Raji (cell line): ENCODE results near the gene NUDT5.

Experiments
- POLR2A ChIP-seq: IDR thresholded peaks from 2 replicates; pipeline ENCODE4 v1.6.1; 2011; ENCODE audit warnings: low read depth, low read length, control low read depth; ENCODE audit not compliant: insufficient read depth

NUDT5 gene

DNA sequence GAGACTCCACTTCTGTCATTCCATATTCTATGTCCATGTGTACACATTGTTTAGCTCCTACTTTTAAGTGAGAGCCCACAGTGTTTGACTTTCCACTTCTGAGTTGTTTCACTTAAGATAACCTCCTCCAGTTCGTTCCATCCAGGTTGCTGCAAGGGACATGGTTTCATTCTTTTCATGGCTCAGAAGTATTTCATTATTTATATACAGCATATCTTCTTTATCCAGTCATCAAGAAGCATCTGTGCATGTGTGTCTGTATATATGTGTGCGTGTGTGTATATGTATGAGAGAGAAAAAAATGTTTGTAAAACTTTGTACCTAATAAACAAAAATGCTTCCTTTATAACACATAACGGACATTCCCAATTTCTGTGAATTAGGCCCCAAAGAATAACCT lies 60.1 kb downstream of the NUDT5 start:
- TF ChIP-seq POLR2A: no peak

DNA sequence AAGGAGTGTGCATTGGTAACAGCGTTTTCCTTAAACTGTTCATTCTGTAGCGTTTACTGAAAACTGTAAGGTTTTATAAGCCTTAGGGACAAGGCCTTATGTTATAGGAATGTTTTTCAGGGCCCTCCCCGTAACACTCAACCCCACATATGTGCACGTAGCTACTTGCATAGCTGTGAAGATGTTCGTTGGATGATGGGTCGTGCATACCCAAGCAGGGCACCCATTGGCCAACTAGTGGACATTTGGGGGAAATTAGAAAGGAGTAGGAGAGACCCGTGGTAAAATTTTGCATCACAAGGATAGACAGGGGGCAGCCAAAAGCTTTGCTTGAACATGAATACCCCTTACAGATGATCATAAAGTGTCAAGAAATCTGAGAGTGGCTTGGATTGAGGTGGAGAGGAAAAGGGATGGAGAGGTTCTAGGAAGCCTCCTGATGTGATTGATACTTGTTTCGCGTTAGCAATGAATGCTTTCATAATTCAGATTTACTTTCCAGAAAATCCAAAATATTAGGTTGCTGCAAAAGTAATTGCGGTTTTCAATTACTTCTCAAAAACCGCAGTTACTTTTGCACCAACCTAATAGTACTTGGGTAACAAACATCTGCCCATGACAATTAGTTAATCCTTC lies 65.3 kb downstream of the NUDT5 start:
- no peak for TF ChIP-seq POLR2A

DNA sequence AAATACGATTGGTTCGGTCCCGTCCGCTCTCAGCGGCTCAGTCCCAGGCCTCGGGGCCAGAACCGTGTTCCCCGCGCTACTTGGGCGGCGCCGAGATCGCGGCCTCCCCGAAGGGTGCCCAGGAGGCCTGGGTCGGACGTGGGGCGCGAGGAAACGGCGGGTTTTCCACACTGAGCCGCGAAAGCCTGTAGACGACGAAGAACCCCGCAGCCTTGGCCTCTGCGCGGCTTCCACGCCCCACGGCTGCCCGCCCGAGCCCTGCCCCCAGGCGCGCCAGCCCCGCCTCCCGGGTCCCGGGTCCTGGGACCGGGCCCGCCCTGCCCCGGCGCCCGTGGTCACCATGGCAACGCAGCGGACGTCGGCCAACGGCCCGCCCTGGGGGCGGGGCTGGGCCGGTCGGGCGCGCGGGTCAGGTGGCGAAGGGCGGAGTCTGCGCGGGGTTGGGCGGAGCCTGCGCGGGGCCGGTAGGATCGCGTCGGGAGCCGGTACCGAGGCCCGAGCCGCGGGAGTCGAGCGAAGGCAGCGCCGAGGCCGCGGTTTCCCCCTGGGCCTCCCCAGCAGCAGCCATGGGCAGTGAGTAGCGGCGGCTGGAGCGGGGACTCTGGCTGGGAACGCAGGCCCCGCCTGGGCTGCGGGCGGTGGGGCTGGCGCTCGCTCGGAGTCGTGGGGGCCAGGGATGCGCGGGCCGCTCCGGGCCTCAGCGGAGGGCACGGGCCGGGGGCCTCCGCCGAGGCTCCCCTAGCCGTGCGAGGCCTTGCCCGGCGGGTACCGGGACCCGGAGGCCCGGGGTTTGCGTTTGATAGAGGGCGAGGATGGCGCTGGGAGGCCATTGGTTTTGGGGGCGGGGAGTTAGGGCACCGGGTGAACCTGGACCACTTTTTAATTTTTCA lies 66.2 kb downstream of the NUDT5 start, which contains the start of gene SEC61A2:
SEC61A2 (plus strand) TSS at position 456 of the 890 bp plus-strand sequence; CDS start at position 567, 111 bp downstream.
- peak; percentile 69 for TF ChIP-seq POLR2A

DNA sequence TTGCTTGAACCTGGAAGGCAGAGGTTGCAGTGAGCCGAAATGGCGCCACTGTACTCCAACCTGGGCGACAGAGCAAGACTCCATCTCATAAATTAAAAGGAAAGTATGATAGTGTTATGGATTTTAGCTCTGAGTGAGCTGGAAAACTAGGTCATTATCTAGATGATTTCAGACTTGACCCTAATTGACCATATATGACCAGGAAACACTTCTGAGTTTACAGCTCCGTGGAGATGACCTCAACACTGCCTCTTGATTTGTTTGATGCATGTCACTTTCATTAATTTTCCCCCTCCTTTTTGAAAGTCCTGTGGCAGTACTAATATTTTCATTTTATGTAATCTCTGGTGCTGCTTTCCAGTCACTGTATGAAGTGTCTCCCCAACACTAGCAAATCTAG lies 74.0 kb downstream of the NUDT5 start:
- TF ChIP-seq POLR2A: no peak
